GM18870 (cell line): ENCODE measurements around the gene EFNA5.
A peak's percentile ranks its signal among the peaks of the same experiment; 100 is the strongest.
"Not testable (repeated sequence)": the region's sequence is repeated elsewhere in the genome, so short reads cannot be mapped to it uniquely, and the experiment has no call there.

Source experiments
- ATAC-seq: cut with Tn5 transposase; IDR thresholded peaks from one replicate; pipeline ENCODE4 v1.9.1; 2021; ENCODE audit warnings: moderate library complexity; ENCODE audit not compliant: unreplicated experiment

Gene EFNA5

GRCh38 chr5:107468276-107468675 is 202.5 kb downstream of the EFNA5 start:
- ATAC-seq = no peak

- no peak for ATAC-seq
Measured at GRCh38 chr5:107467137-107467932, 203.4 kb downstream of the EFNA5 start.

GRCh38 chr5:107466233-107466769 is 204.4 kb downstream of the EFNA5 start:
- no peak for ATAC-seq

GRCh38 chr5:107464876-107465275 is 205.9 kb downstream of the EFNA5 start:
- no peak for ATAC-seq

GRCh38 chr5:107464416-107464815 is 206.3 kb downstream of the EFNA5 start:
- peak; percentile 65 for ATAC-seq

GRCh38 chr5:107463731-107464130 is 207.0 kb downstream of the EFNA5 start:
- no peak for ATAC-seq

- no peak for ATAC-seq
Measured at GRCh38 chr5:107461770-107462169, 209.0 kb downstream of the EFNA5 start.

GRCh38 chr5:107460789-107461188 is 209.9 kb downstream of the EFNA5 start:
- no peak for ATAC-seq

GRCh38 chr5:107459605-107460004 is 211.1 kb downstream of the EFNA5 start:
- no peak for ATAC-seq

GRCh38 chr5:107458322-107458721 is 212.4 kb downstream of the EFNA5 start:
- ATAC-seq = no peak

- no peak for ATAC-seq
Measured at GRCh38 chr5:107457881-107458280, 212.9 kb downstream of the EFNA5 start.

GRCh38 chr5:107457138-107457537 is 213.6 kb downstream of the EFNA5 start:
- ATAC-seq = no peak

GRCh38 chr5:107456281-107456715 is 214.4 kb downstream of the EFNA5 start:
- peak; percentile 89 for ATAC-seq

- ATAC-seq = no peak
Measured at GRCh38 chr5:107455111-107455544, 215.6 kb downstream of the EFNA5 start.

- not testable (repeated sequence) for ATAC-seq
Measured at GRCh38 chr5:107451827-107452226, 218.9 kb downstream of the EFNA5 start.

GRCh38 chr5:107451028-107451427 is 219.7 kb downstream of the EFNA5 start:
- no peak for ATAC-seq

- ATAC-seq = no peak
Measured at GRCh38 chr5:107450531-107450930, 220.2 kb downstream of the EFNA5 start.

- no peak for ATAC-seq
Measured at GRCh38 chr5:107449369-107449768, 221.4 kb downstream of the EFNA5 start.

GRCh38 chr5:107447587-107447986 is 223.2 kb downstream of the EFNA5 start:
- ATAC-seq = no peak

GRCh38 chr5:107446972-107447371 is 223.8 kb downstream of the EFNA5 start:
- no peak for ATAC-seq

- no peak for ATAC-seq
Measured at GRCh38 chr5:107444300-107444699, 226.4 kb downstream of the EFNA5 start.

GRCh38 chr5:107443897-107444296 is 226.8 kb downstream of the EFNA5 start:
- no peak for ATAC-seq

GRCh38 chr5:107442452-107442851 is 228.3 kb downstream of the EFNA5 start:
- no peak for ATAC-seq
